ENCODE data around the gene MORN5.

GRCh38 chr9:122197882-122198281 is 38.2 kb downstream of the MORN5 start:
- TF ChIP-seq CTCF (IDR thresholded peaks at IDR 0.05; ENCODE audit: low read depth, low read length) (no peak), POLR2A (IDR thresholded peaks at IDR 0.05; ENCODE audit: extremely low read depth, insufficient read length) (no peak), MAX (IDR thresholded peaks at IDR 0.05; ENCODE audit: low read depth, low read length) (no peak), MYC (IDR thresholded peaks at IDR 0.05; ENCODE audit: low read depth, low read length) (no peak)
